HEK293T (cell line): ENCODE results near the gene WIPF2.

ENCODE experiments used
- FOXK2 ChIP-seq: fragments of 450-650 bp; IDR thresholded peaks from 2 replicates; pipeline ENCODE4 v1.6.1; 2016; ENCODE audit warnings: mild to moderate bottlenecking
- FOXM1 ChIP-seq: fragments of 450-650 bp; IDR thresholded peaks from 2 replicates; pipeline ENCODE4 v1.6.1; 2017; ENCODE audit warnings: mild to moderate bottlenecking, borderline replicate concordance
- HDGF ChIP-seq: fragments of 450-650 bp; IDR thresholded peaks from 2 replicates; pipeline ENCODE4 v1.6.1; 2017; ENCODE audit warnings: antibody characterized with exemption, borderline replicate concordance
- SUZ12 ChIP-seq: fragments of 450-650 bp; IDR thresholded peaks from 2 replicates; pipeline ENCODE4 v1.6.1; 2016; ENCODE audit warnings: mild to moderate bottlenecking

GRCh38 chr17:40218006-40218739, 931 bp upstream of the WIPF2 start:
- TF ChIP-seq SUZ12: no peak
- TF ChIP-seq FOXK2: no peak
- TF ChIP-seq HDGF: no peak
- no peak for TF ChIP-seq FOXM1
